SK-N-SH (cell line): ENCODE data around the gene ZNF264. TPM values are rescaled to one million over a fixed set of nuclear protein-coding genes. Genes with fewer than 3 reads are reported as not detected.

Source experiments
- CTCF ChIA-PET: fragments of 300-600, 350-600 bp; formaldehyde crosslinking; extraction: SDS; loops from one replicate; lab custom pipeline; 2021; lab: Yijun Ruan, JAX
- POLR2A ChIA-PET: fragments of 350-600 bp; sonication (Branson Sonifier 250); formaldehyde crosslinking; extraction: SDS; loops from one replicate; lab custom pipeline; 2020; ENCODE audit warnings: antibody characterized with exemption, inconsistent platforms; lab: Yijun Ruan, JAX
- DNase-seq: peaks from one replicate; pipeline ENCODE4 v3.0.0; 2012
- H2AFZ ChIP-seq: fragments of 200-600 bp; sonication (generic); 2 replicates; pipeline ENCODE4 v1.8.1; 2016; ENCODE audit warnings: antibody characterized with exemption, mild to moderate bottlenecking, low read depth
- H3F3A ChIP-seq: fragments of 200-600 bp; sonication (generic); replicated peaks from 2 replicates; pipeline ENCODE3; 2016; ENCODE audit warnings: antibody characterized with exemption, mild to moderate bottlenecking; ENCODE audit not compliant: insufficient read depth
- H3K27ac ChIP-seq, 2 experiments: fragments of 200-500 bp in 1 of 2; fragments of 200-600 bp in 1 of 2; sonication (Bioruptor generic) in 1 of 2; sonication (generic), shearing (Covaris generic) in 1 of 2; 2 replicates each; pipeline versions ENCODE4 v1.5.1 to v1.6.1; 2014 to 2016; ENCODE audit warnings: low read depth in 2 of 2, inconsistent platforms in 1 of 2, low read length in 1 of 2, mild to moderate bottlenecking in 1 of 2, mixed read lengths in 1 of 2
- H3K27me3 ChIP-seq: fragments of 200-600 bp; sonication (generic), shearing (Covaris generic); 2 replicates; pipeline ENCODE4 v1.6.1; 2016; ENCODE audit warnings: mixed run types; ENCODE audit not compliant: insufficient read depth
- H3K36me3 ChIP-seq, 2 experiments: fragments of 200-500 bp in 1 of 2; fragments of 200-600 bp in 1 of 2; sonication (Bioruptor generic) in 1 of 2; sonication (generic) in 1 of 2; replicated peaks in 1 of 2; 2 replicates each; pipeline versions ENCODE3 to v1.5.1; 2014 to 2016; ENCODE audit warnings: low read length in 1 of 2, mild to moderate bottlenecking in 1 of 2; ENCODE audit not compliant: insufficient read depth in 2 of 2, control insufficient read depth in 1 of 2
- H3K4me1 ChIP-seq, 2 experiments: fragments of 200-500 bp in 1 of 2; fragments of 200-600 bp in 1 of 2; sonication (Bioruptor generic) in 1 of 2; sonication (generic), shearing (Covaris generic) in 1 of 2; 2 replicates each; pipeline versions ENCODE4 v1.5.1 to v1.6.1; 2014 to 2016; ENCODE audit warnings: low read depth in 1 of 2, low read length in 1 of 2, mixed run types in 1 of 2; ENCODE audit not compliant: insufficient read depth in 2 of 2, control insufficient read depth in 1 of 2
- H3K4me2 ChIP-seq: fragments of 200-600 bp; sonication (generic), shearing (Covaris generic); 2 replicates; pipeline ENCODE4 v1.6.1; 2017; ENCODE audit warnings: mixed run types
- H3K4me3 ChIP-seq, 2 experiments: fragments of 200-500 bp in 1 of 2; fragments of 200-600 bp in 1 of 2; sonication (Bioruptor generic) in 1 of 2; sonication (generic), shearing (Covaris generic) in 1 of 2; 2 replicates each; pipeline versions ENCODE4 v1.5.1 to v1.8.1; 2014 to 2016; ENCODE audit warnings: low read depth in 2 of 2, inconsistent platforms in 1 of 2, low read length in 1 of 2, mild to moderate bottlenecking in 1 of 2, mixed read lengths in 1 of 2, moderate library complexity in 1 of 2
- H3K79me2 ChIP-seq: fragments of 200-600 bp; sonication (generic); 2 replicates; pipeline ENCODE4 v1.8.1; 2017; ENCODE audit warnings: mild to moderate bottlenecking; ENCODE audit not compliant: insufficient read depth
- H3K9ac ChIP-seq: fragments of 200-600 bp; sonication (generic); 2 replicates; pipeline ENCODE4 v1.6.1; 2017; ENCODE audit warnings: mixed run types
- H3K9me2 ChIP-seq: fragments of 200-600 bp; sonication (generic); 2 replicates; pipeline ENCODE4 v1.6.1; 2017; ENCODE audit warnings: mixed run types
- H3K9me3 ChIP-seq: fragments of 200-600 bp; sonication (generic); 2 replicates; pipeline ENCODE4 v1.6.1; 2017; ENCODE audit warnings: mixed run types, mild to moderate bottlenecking, moderate library complexity
- H4K20me1 ChIP-seq: fragments of 200-600 bp; sonication (generic); 2 replicates; pipeline ENCODE4 v1.6.1; 2017; ENCODE audit warnings: mild to moderate bottlenecking, mixed run types; ENCODE audit not compliant: insufficient read depth
- CHD2 ChIP-seq: fragments of 150-350 bp; IDR thresholded peaks from 2 replicates; pipeline ENCODE4 v1.6.1; 2018; ENCODE audit warnings: low read length; ENCODE audit not compliant: partially characterized antibody
- CTCF ChIP-seq: fragments of 200-600 bp; sonication (generic); IDR thresholded peaks from 2 replicates; pipeline ENCODE4 v1.6.1; 2017; ENCODE audit warnings: antibody characterized with exemption, mild to moderate bottlenecking, moderate library complexity
- ELF1 ChIP-seq: IDR thresholded peaks from 2 replicates; pipeline ENCODE4 v1.4.0; 2012
- EP300 ChIP-seq, 2 experiments: IDR thresholded peaks; 2 replicates each; pipeline versions ENCODE4 v1.4.0 to v1.6.1; 2012; ENCODE audit warnings: borderline replicate concordance in 1 of 2, low read depth in 1 of 2, low read length in 1 of 2
- EZH2phosphoT487 ChIP-seq: fragments of 200-600 bp; sonication (generic); IDR thresholded peaks from 2 replicates; pipeline ENCODE4 v1.6.1; 2017; ENCODE audit warnings: low read depth, mixed run types, mild to moderate bottlenecking, antibody characterized with exemption, moderate library complexity, borderline replicate concordance
- FOSL2 ChIP-seq: IDR thresholded peaks from 2 replicates; pipeline ENCODE4 v1.4.0; 2012; ENCODE audit warnings: low read depth, mild to moderate bottlenecking, moderate library complexity, borderline replicate concordance
- FOXJ3 ChIP-seq: sonication (generic); formaldehyde crosslinking; IDR thresholded peaks from 2 replicates; pipeline ENCODE4 v1.5.1; 2020; ENCODE audit warnings: mild to moderate bottlenecking, missing genetic modification reagents
- GABPA ChIP-seq: IDR thresholded peaks from 2 replicates; pipeline ENCODE4 v1.4.0; 2012; ENCODE audit warnings: low read depth, mild to moderate bottlenecking
- IRF3 ChIP-seq: fragments of 150-350 bp; IDR thresholded peaks from 2 replicates; pipeline ENCODE4 v1.6.1; 2016; ENCODE audit warnings: mild to moderate bottlenecking, low read depth, low read length
- MEF2A ChIP-seq: IDR thresholded peaks from 2 replicates; pipeline ENCODE4 v1.4.0; 2012; ENCODE audit warnings: low read depth, borderline replicate concordance
- MXI1 ChIP-seq: IDR thresholded peaks from 2 replicates; pipeline ENCODE4 v1.6.1; 2012; ENCODE audit warnings: mild to moderate bottlenecking, low read depth, low read length, improper control_type of control experiment
- NFIC ChIP-seq: IDR thresholded peaks from 2 replicates; pipeline ENCODE4 v1.4.0; 2012; ENCODE audit warnings: borderline replicate concordance
- POLR2AphosphoS5 ChIP-seq: IDR thresholded peaks from 2 replicates; pipeline ENCODE4 v1.6.1; 2012; ENCODE audit warnings: low read depth, low read length
- RAD21 ChIP-seq: IDR thresholded peaks from 2 replicates; pipeline ENCODE4 v1.6.1; 2012; ENCODE audit warnings: mild to moderate bottlenecking, low read length
- RFX5 ChIP-seq: IDR thresholded peaks from 2 replicates; pipeline ENCODE4 v1.6.1; 2012; ENCODE audit warnings: mild to moderate bottlenecking, improper control_type of control experiment, low read length
- RXRA ChIP-seq: IDR thresholded peaks from 2 replicates; pipeline ENCODE4 v1.4.0; 2012; ENCODE audit warnings: low read depth, mild to moderate bottlenecking, borderline replicate concordance
- SIN3A ChIP-seq: IDR thresholded peaks from 2 replicates; pipeline ENCODE4 v1.6.1; 2012; ENCODE audit warnings: low read depth, mild to moderate bottlenecking, low read length, moderate library complexity, borderline replicate concordance
- SMC3 ChIP-seq: IDR thresholded peaks from 2 replicates; pipeline ENCODE4 v1.6.1; 2012; ENCODE audit warnings: low read depth, low read length, improper control_type of control experiment
- TAF1 ChIP-seq: IDR thresholded peaks from 2 replicates; pipeline ENCODE4 v1.6.1; 2012; ENCODE audit warnings: low read depth, mild to moderate bottlenecking, low read length, moderate library complexity, borderline replicate concordance
- YY1 ChIP-seq: IDR thresholded peaks from 2 replicates; pipeline ENCODE4 v1.4.0; 2012; ENCODE audit warnings: low read depth, mild to moderate bottlenecking
- ZBTB33 ChIP-seq: IDR thresholded peaks from 2 replicates; pipeline ENCODE4 v1.4.0; 2012; ENCODE audit warnings: low read depth, borderline replicate concordance
- WGBS: methylation state at CpG from one replicate; pipeline ENCODE4 v1.1.6; 2017; ENCODE audit warnings: low lambda C conversion rate; 5-methylcytosine and 5-hydroxymethylcytosine counted together
- polyA plus RNA-seq, 3 experiments: library from polyadenylated mRNA; depleted of rRNA; stranded (reverse); fragments of >200 nt; gene quantifications; 2 replicates each; pipeline ENCODE4 v1.2.3, GENCODE V29; 2012
- TF ChIP-seq, protein P1 (sequence below): IDR thresholded peaks from 2 replicates; pipeline ENCODE4 v1.4.0; 2012; ENCODE audit warnings: low read depth
- TF ChIP-seq, protein P2 (sequence below): fragments of 150-350 bp; IDR thresholded peaks from 2 replicates; pipeline ENCODE4 v1.6.1; 2017; ENCODE audit warnings: antibody characterized with exemption, low read length, low read depth, borderline replicate concordance
- TF ChIP-seq, protein P3 (sequence below): IDR thresholded peaks from 2 replicates; pipeline ENCODE4; 2012

The ZNF264 gene
- 8.6 and 8.8 TPM in 2 replicates for polyA plus RNA-seq (2012; rRNA removed)
- polyA plus RNA-seq (2012; cell fraction: cytosol; rRNA removed) = 4.0 and 5.1 TPM in 2 replicates
- polyA plus RNA-seq (2012; cell fraction: nucleus; rRNA removed) = 14.4 and 37.4 TPM in 2 replicates

DNA sequence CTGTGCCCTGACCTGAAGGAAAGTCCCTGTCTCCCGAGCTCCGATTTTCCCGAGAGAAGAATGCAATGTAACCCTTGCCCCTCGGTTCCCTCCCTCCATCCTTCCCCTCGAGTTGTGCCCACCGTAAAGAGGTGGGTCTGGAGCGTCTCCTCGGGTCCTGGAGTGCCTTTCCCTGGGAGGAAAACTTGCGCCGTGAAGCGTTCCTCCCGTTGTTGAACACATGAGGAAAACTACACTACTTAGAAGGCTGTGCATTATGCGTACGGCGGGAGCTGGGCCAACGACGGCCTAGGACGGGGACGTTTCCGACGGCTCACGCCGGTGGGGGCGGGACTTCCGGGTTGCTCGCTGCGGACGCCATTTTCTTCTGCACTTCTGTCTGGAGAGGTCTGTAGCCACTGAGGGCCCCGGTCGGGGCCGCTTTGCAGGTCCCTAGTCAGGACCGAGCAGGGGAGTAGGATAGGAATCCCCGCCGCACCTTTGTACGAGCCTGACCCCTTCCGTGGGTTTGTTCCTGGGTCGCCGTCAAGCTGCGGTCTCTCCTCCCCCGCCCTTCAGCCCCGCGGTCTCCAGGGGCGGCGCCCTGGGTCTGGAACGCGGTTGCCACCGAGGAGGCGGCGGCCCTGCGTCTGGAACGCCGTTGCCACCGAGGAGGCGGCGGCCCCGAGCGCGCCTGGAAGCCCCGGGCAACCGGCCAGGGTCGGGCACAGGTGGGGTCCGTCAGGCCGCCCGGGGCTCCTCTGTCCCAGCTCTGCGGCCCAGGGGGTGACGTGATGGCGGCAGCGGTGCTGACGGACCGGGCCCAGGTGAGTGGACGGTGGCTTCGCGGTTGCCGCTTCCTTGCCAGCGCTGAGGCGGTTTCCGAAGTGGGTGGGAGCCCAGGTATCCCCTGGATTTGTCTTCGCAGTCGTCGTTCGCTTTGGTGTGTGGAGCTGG lies at the start of gene ZNF264:
Gene ZNF264, plus strand, starts transcription at position 360 of the 936 bp plus-strand sequence. Its CDS starts 414 bp downstream, at position 774.
- peaks cover 32 to 33% of the 10 kb centered on the region in 2 experiments for H3K36me3 ChIP-seq
- TF ChIP-seq RAD21 (no peak), IRF3 (no peak), RXRA (no peak), FOXJ3 (CRISPR knock-in tag) (no peak), ELF1 (peak; percentile 88), FOSL2 (no peak), YY1 (peak; percentile 90), EZH2phosphoT487 (no peak), CHD2 (peak; percentile 72), ZBTB33 (no peak), CTCF (no peak), MEF2A (no peak), SMC3 (no peak), SIN3A (no peak), NFIC (peak; percentile 43; the same call in 1 of the 2 replicates), GABPA (peak; percentile 88), RFX5 (no peak), POLR2AphosphoS5 (peak; percentile 93), MXI1 (peak; percentile 39; the same call in 1 of the 2 replicates), TAF1 (peak; percentile 69; the same call in 1 of the 2 replicates), EP300 (IDR thresholded peaks at IDR 0.05; ENCODE audit: borderline replicate concordance in 1 of 2, low read depth in 1 of 2, low read length in 1 of 2) (no peak)
- TF ChIP-seq, protein P1, sequence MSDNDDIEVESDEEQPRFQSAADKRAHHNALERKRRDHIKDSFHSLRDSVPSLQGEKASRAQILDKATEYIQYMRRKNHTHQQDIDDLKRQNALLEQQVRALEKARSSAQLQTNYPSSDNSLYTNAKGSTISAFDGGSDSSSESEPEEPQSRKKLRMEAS = peak; percentile 78
- TF ChIP-seq, protein P2, sequence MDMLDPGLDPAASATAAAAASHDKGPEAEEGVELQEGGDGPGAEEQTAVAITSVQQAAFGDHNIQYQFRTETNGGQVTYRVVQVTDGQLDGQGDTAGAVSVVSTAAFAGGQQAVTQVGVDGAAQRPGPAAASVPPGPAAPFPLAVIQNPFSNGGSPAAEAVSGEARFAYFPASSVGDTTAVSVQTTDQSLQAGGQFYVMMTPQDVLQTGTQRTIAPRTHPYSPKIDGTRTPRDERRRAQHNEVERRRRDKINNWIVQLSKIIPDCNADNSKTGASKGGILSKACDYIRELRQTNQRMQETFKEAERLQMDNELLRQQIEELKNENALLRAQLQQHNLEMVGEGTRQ = no peak
- TF ChIP-seq, protein P3, sequence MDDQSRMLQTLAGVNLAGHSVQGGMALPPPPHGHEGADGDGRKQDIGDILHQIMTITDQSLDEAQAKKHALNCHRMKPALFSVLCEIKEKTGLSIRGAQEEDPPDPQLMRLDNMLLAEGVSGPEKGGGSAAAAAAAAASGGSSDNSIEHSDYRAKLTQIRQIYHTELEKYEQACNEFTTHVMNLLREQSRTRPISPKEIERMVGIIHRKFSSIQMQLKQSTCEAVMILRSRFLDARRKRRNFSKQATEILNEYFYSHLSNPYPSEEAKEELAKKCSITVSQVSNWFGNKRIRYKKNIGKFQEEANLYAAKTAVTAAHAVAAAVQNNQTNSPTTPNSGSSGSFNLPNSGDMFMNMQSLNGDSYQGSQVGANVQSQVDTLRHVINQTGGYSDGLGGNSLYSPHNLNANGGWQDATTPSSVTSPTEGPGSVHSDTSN = no peak; the same call in 1 of the 2 replicates
- TF ChIP-seq, all 33 proteins: peak for 9
- Histone ChIP-seq H3K9me2 (no peaks in the 10 kb centered on the region), H2AFZ (peak within 1 kb of the TSS; percentile 100), H3K4me3 (peak within 1 kb of the TSS; percentile 82 to 96), H3K27ac (peak within 1 kb of the TSS; percentile 79 to 91), H3K4me2 (peak within 1 kb of the TSS; percentile 87), H3K4me1 (peaks cover 0 to 21% of the 10 kb centered on the region in 2 experiments; a peak in 1 of 4 replicates), H3K9me3 (0 out of 2 replicates have a peak, but pooled peaks cover 4% of the 10 kb centered on the region), H3K9ac (peak within 1 kb of the TSS; percentile 85), H3F3A (peaks cover 4% of the 10 kb centered on the region), H4K20me1 (peaks cover 19% of the 10 kb centered on the region), H3K79me2 (peaks cover 48% of the 10 kb centered on the region), H3K27me3 (no peaks in the 10 kb centered on the region)
- ChIA-PET POLR2A (interaction anchor here (0.5 to 1.3 kb wide), 4 partner anchors 17 to 82 kb away, joined by 3 to 8 read pairs (median 5); no protein-coding TSS in a partner anchor), CTCF (interaction anchor here (0.6 to 1.2 kb wide), 2 partner anchors 72 to 92 kb away, joined by 3 read pairs; no protein-coding TSS in a partner anchor)
- 8% methylated on average over 32 of the region's 81 CpGs for WGBS
- DNase-seq = peak; percentile 93
